Astrocyte (in vitro differentiated cells and primary cell): ENCODE results near the gene LIN7C. TPM values are rescaled to one million over a fixed set of nuclear protein-coding genes. Genes with fewer than 3 reads are reported as not detected.
"Not testable (repeated sequence)": the region's sequence is repeated elsewhere in the genome, so short reads cannot be mapped to it uniquely, and the experiment has no call there.

Source experiments
- DNase-seq: peaks from one replicate; pipeline ENCODE4 v3.0.0-alpha.2; 2010; ENCODE audit warnings: low read depth
- FAIRE-seq: peaks from 2 replicates; lab custom pipeline; 2011; peaks lifted over from hg19 to GRCh38; lab: Jason Lieb, UNC
- H2AFZ ChIP-seq: 2 replicates; pipeline ENCODE4 v1.6.0; 2012; ENCODE audit warnings: low read depth, low read length, inconsistent platforms
- H3K27ac ChIP-seq: 2 replicates; pipeline ENCODE4 v1.5.1; 2011; ENCODE audit warnings: low read depth, low read length, inconsistent platforms
- H3K27me3 ChIP-seq: 2 replicates; pipeline ENCODE4 v1.6.0; 2011; ENCODE audit warnings: low read length, inconsistent platforms; ENCODE audit not compliant: insufficient read depth
- H3K36me3 ChIP-seq: 2 replicates; pipeline ENCODE4 v1.5.1; 2011; ENCODE audit warnings: low read length, inconsistent platforms; ENCODE audit not compliant: insufficient read depth
- H3K4me1 ChIP-seq: 2 replicates; pipeline ENCODE4 v1.5.1; 2011; ENCODE audit warnings: low read length, inconsistent platforms; ENCODE audit not compliant: insufficient read depth
- H3K4me2 ChIP-seq: 2 replicates; pipeline ENCODE4 v1.6.0; 2012; ENCODE audit warnings: low read length, inconsistent platforms
- H3K4me3 ChIP-seq: 2 replicates; pipeline ENCODE4 v1.5.1; 2011; ENCODE audit warnings: low read depth, mild to moderate bottlenecking, low read length, inconsistent platforms; ENCODE audit not compliant: insufficient read depth
- H3K79me2 ChIP-seq: 2 replicates; pipeline ENCODE4 v1.6.0; 2012; ENCODE audit warnings: mild to moderate bottlenecking, low read length, inconsistent platforms; ENCODE audit not compliant: insufficient read depth
- H3K9ac ChIP-seq: 2 replicates; pipeline ENCODE4 v1.6.0; 2012; ENCODE audit warnings: mild to moderate bottlenecking, low read length, inconsistent platforms
- H3K9me3 ChIP-seq: 2 replicates; pipeline ENCODE4 v1.5.1; 2012; ENCODE audit warnings: low read depth, mild to moderate bottlenecking, low read length, inconsistent platforms; ENCODE audit not compliant: insufficient read depth
- H4K20me1 ChIP-seq: 2 replicates; pipeline ENCODE4 v1.6.0; 2012; ENCODE audit warnings: low read length, inconsistent platforms; ENCODE audit not compliant: insufficient read depth
- H3K27ac Mint-ChIP-seq: one replicate; pipeline ENCODE4 v1.8.0; 2021; ENCODE audit warnings: mild to moderate bottlenecking, mixed read lengths; ENCODE audit not compliant: unreplicated experiment
- H3K27me3 Mint-ChIP-seq: one replicate; pipeline ENCODE4 v1.8.0; 2021; ENCODE audit warnings: low read depth, mixed read lengths; ENCODE audit not compliant: unreplicated experiment
- H3K36me3 Mint-ChIP-seq: one replicate; pipeline ENCODE4 v1.8.0; 2021; ENCODE audit warnings: low read depth, mixed read lengths; ENCODE audit not compliant: unreplicated experiment
- H3K4me1 Mint-ChIP-seq: one replicate; pipeline ENCODE4 v1.8.0; 2021; ENCODE audit warnings: low read depth, mixed read lengths; ENCODE audit not compliant: unreplicated experiment
- H3K4me3 Mint-ChIP-seq: one replicate; pipeline ENCODE4 v1.8.0; 2021; ENCODE audit warnings: mild to moderate bottlenecking, moderate library complexity, mixed read lengths; ENCODE audit not compliant: unreplicated experiment
- H3K9me3 Mint-ChIP-seq: one replicate; pipeline ENCODE4 v1.8.0; 2021; ENCODE audit warnings: mild to moderate bottlenecking, mixed read lengths; ENCODE audit not compliant: unreplicated experiment
- CTCF ChIP-seq: IDR thresholded peaks from 2 replicates; pipeline ENCODE4 v1.5.1; 2011; ENCODE audit warnings: low read depth, mild to moderate bottlenecking, inconsistent platforms, low read length, moderate library complexity; ENCODE audit not compliant: insufficient read depth
- EZH2 ChIP-seq: IDR thresholded peaks from 2 replicates; pipeline ENCODE4 v1.6.1; 2012; ENCODE audit warnings: mild to moderate bottlenecking, low read length, inconsistent platforms; ENCODE audit not compliant: insufficient read depth
- total RNA-seq: library from RNA; stranded (reverse); gene quantifications from 2 replicates; pipeline ENCODE4 v1.2.1, GENCODE V29; 2021

LIN7C gene
- total RNA-seq, 1 donor from 2014 or later, result 38.7 TPM

GRCh38 chr11:27518518-27518917, 11.9 kb upstream of the LIN7C start:
- peaks cover 4% of the 10 kb centered on the region for H3K9me3 Mint-ChIP-seq
- Histone ChIP-seq H3K4me2 (no peak overlapping the region), H3K27me3 (no peaks in the 10 kb centered on the region), H2AFZ (no peak overlapping the region), H4K20me1 (no peaks in the 10 kb centered on the region), H3K36me3 (no peaks in the 10 kb centered on the region), H3K27ac (no peak overlapping the region), H3K9ac (no peak overlapping the region), H3K79me2 (no peaks in the 10 kb centered on the region), H3K4me3 (no peak overlapping the region), H3K4me1 (peaks cover 3% of the 10 kb centered on the region), H3K9me3 (peaks cover 3% of the 10 kb centered on the region)
- H3K36me3 Mint-ChIP-seq, result no peaks in the 10 kb centered on the region
- H3K27ac Mint-ChIP-seq, result no peak overlapping the region
- H3K4me1 Mint-ChIP-seq, result peaks cover 2% of the 10 kb centered on the region
- FAIRE-seq, result no peak
- DNase-seq, result no peak
- TF ChIP-seq EZH2 (no peak), CTCF (no peak)
- no peaks in the 10 kb centered on the region for H3K27me3 Mint-ChIP-seq
- H3K4me3 Mint-ChIP-seq, result no peak overlapping the region

GRCh38 chr11:27517490-27517889, 10.9 kb upstream of the LIN7C start:
- H3K36me3 ChIP-seq, H3K9me3 Mint-ChIP-seq, H3K27ac Mint-ChIP-seq, H3K4me2 ChIP-seq, H4K20me1 ChIP-seq, H3K4me1 ChIP-seq, H3K27me3 Mint-ChIP-seq, H3K79me2 ChIP-seq, DNase-seq, FAIRE-seq, H3K9ac ChIP-seq, H2AFZ ChIP-seq, H3K36me3 Mint-ChIP-seq, H3K9me3 ChIP-seq, H3K4me3 Mint-ChIP-seq, H3K4me1 Mint-ChIP-seq, H3K27ac ChIP-seq, H3K27me3 ChIP-seq, H3K4me3 ChIP-seq: not testable (repeated sequence)

GRCh38 chr11:27514558-27514957, 8.0 kb upstream of the LIN7C start:
- H3K4me3 ChIP-seq, result no peak overlapping the region
- H3K27ac Mint-ChIP-seq, result no peak overlapping the region
- no peaks in the 10 kb centered on the region for H3K79me2 ChIP-seq
- H3K9me3 ChIP-seq, result peaks cover 3% of the 10 kb centered on the region
- peak; percentile 47 for FAIRE-seq
- H3K36me3 Mint-ChIP-seq, result no peaks in the 10 kb centered on the region
- peak overlapping the region; percentile 35 for H3K27ac ChIP-seq
- H3K36me3 ChIP-seq, result no peaks in the 10 kb centered on the region
- peaks cover 4% of the 10 kb centered on the region for H3K9me3 Mint-ChIP-seq
- peaks cover 3% of the 10 kb centered on the region for H3K4me1 ChIP-seq
- no peaks in the 10 kb centered on the region for H3K27me3 ChIP-seq
- H3K27me3 Mint-ChIP-seq, result no peaks in the 10 kb centered on the region
- DNase-seq, result peak; percentile 94
- no peak overlapping the region for H2AFZ ChIP-seq
- H3K9ac ChIP-seq, result no peak overlapping the region
- no peaks in the 10 kb centered on the region for H3K4me1 Mint-ChIP-seq
- peak overlapping the region; percentile 28 for H3K4me2 ChIP-seq
- no peaks in the 10 kb centered on the region for H4K20me1 ChIP-seq
- no peak overlapping the region for H3K4me3 Mint-ChIP-seq
- TF ChIP-seq EZH2, result no peak
- no peak for TF ChIP-seq CTCF
